K562 (cell line): ENCODE results near the gene KRTAP2-1. TPM values are rescaled to one million over a fixed set of nuclear protein-coding genes. Genes with fewer than 3 reads are reported as not detected.
"Not testable (repeated sequence)": the region's sequence is repeated elsewhere in the genome, so short reads cannot be mapped to it uniquely, and the experiment has no call there.

Source experiments
- ATAC-seq: fragments of 200-7000 bp; cut with Tn5 transposase; 3 replicates; pipeline ENCODE4 v1.9.1; 2020; ENCODE audit warnings: moderate library complexity
- BruUV-seq: library from RNA; stranded (reverse); fragments of 400-500 nt; replicated peaks from 2 replicates; lab custom pipeline; 2021; lab: Mats Ljungman, UMichigan
- CTCF ChIA-PET: fragments of 300-600 bp; formaldehyde crosslinking; extraction: SDS; loops from one replicate; lab custom pipeline; 2021; ENCODE audit warnings: low intra/inter-chr PET ratio; lab: Yijun Ruan, JAX
- POLR2A ChIA-PET: fragments of 300-600, 350-650 bp; sonication (Branson Sonifier 250); formaldehyde crosslinking; extraction: SDS; loops from one replicate; lab custom pipeline; 2021; ENCODE audit warnings: antibody characterized with exemption, inconsistent platforms; lab: Yijun Ruan, JAX
- DNase-seq, 4 experiments: peaks; one replicate each; pipeline versions ENCODE4 v3.0.0 to v3.0.0-alpha.2; 2011 to 2018; ENCODE audit warnings: low spot score in 3 of 4, mixed read lengths in 3 of 4; ENCODE audit errors: extremely low read depth in 1 of 4
- FAIRE-seq: peaks from 2 replicates; lab custom pipeline; 2011; peaks lifted over from hg19 to GRCh38; lab: Jason Lieb, UNC
- H2AFZ ChIP-seq: 2 replicates; pipeline ENCODE4 v1.6.0; 2011; ENCODE audit warnings: low read depth, low read length, control low read depth, inconsistent platforms
- H3K27ac ChIP-seq: fragments of 200-600 bp; 3 replicates; pipeline ENCODE4 v1.8.0; 2011; ENCODE audit warnings: low read depth, mild to moderate bottlenecking, control low read depth, inconsistent platforms, low read length, moderate library complexity, mixed read lengths; ENCODE audit errors: extremely low read depth
- H3K27me3 ChIP-seq, 2 experiments: fragments of 300-600 bp in 1 of 2; 2 replicates in 1 of 2; 3 replicates in 1 of 2; pipeline versions ENCODE4 v1.6.0 to v1.8.0; 2011; ENCODE audit warnings: inconsistent platforms in 2 of 2, low read length in 2 of 2, mild to moderate bottlenecking in 1 of 2, mixed read lengths in 1 of 2, moderate library complexity in 1 of 2; ENCODE audit not compliant: control insufficient read depth in 2 of 2, insufficient read depth in 2 of 2
- H3K36me3 ChIP-seq: fragments of 300-600 bp; 3 replicates; pipeline ENCODE4 v1.8.0; 2011; ENCODE audit warnings: mild to moderate bottlenecking, low read length, inconsistent platforms; ENCODE audit not compliant: control insufficient read depth, insufficient read depth
- H3K4me1 ChIP-seq, 2 experiments: fragments of 200-600 bp in 1 of 2; replicated peaks in 1 of 2; 2 replicates in 1 of 2; 3 replicates in 1 of 2; pipeline versions ENCODE4 v1.5.1 to v1.8.0; 2011; ENCODE audit warnings: inconsistent platforms in 2 of 2, low read length in 2 of 2, mild to moderate bottlenecking in 1 of 2, mixed read lengths in 1 of 2, moderate library complexity in 1 of 2; ENCODE audit not compliant: control insufficient read depth in 2 of 2, insufficient read depth in 2 of 2
- H3K4me2 ChIP-seq: 2 replicates; pipeline ENCODE4 v1.6.1; 2011; ENCODE audit warnings: low read length, control low read depth, inconsistent platforms, mixed read lengths; ENCODE audit not compliant: insufficient read depth
- H3K4me3 ChIP-seq: fragments of 200-600 bp; sonication (generic), shearing (Covaris generic); 2 replicates; pipeline ENCODE4 v1.5.1; 2016; ENCODE audit warnings: control low read depth, inconsistent platforms
- H3K79me2 ChIP-seq: fragments of 200-600 bp; 3 replicates; pipeline ENCODE4 v1.8.0; 2011; ENCODE audit warnings: low read length, inconsistent platforms; ENCODE audit not compliant: control insufficient read depth, insufficient read depth
- H3K9ac ChIP-seq, 2 experiments: 2 replicates each; pipeline versions ENCODE4 v1.6.0 to v1.6.1; 2011; ENCODE audit warnings: low read depth in 2 of 2, low read length in 2 of 2, control low read depth in 1 of 2, inconsistent platforms in 1 of 2, mild to moderate bottlenecking in 1 of 2, mixed read lengths in 1 of 2; ENCODE audit not compliant: insufficient read depth in 1 of 2
- H3K9me1 ChIP-seq: one replicate; pipeline ENCODE4 v1.6.0; 2011; ENCODE audit warnings: inconsistent platforms, mild to moderate bottlenecking, low read length, moderate library complexity; ENCODE audit not compliant: control insufficient read depth, insufficient read depth
- H3K9me3 ChIP-seq: replicated peaks from 2 replicates; pipeline ENCODE4 v1.5.1; 2011; ENCODE audit warnings: low read depth, low read length, inconsistent platforms; ENCODE audit not compliant: control insufficient read depth, insufficient read depth
- H4K20me1 ChIP-seq: replicated peaks from 2 replicates; pipeline ENCODE4 v1.6.1; 2011; ENCODE audit warnings: low read length, inconsistent platforms, mixed read lengths; ENCODE audit not compliant: control insufficient read depth, insufficient read depth
- ADNP ChIP-seq: fragments of 200-800 bp; sonication (Bioruptor generic); IDR thresholded peaks from 2 replicates; pipeline ENCODE4 v1.6.1; 2016; ENCODE audit warnings: missing genetic modification characterization, missing compliant biosample characterization
- HIVEP1 ChIP-seq: fragments of 250-450 bp; sonication (Bioruptor Pico); IDR thresholded peaks from 2 replicates; pipeline ENCODE4 v1.4.0; 2020; ENCODE audit warnings: mild to moderate bottlenecking
- MAFK ChIP-seq: IDR thresholded peaks from 2 replicates; pipeline ENCODE4 v1.6.1; 2011; ENCODE audit warnings: low read length, improper control_type of control experiment
- RBM39 ChIP-seq: fragments of 200-400 bp; formaldehyde crosslinking; optimal IDR thresholded peaks from 2 replicates; pipeline ENCODE3; 2018; ENCODE audit warnings: low read depth, low read length
- SRF ChIP-seq, 2 experiments: fragments of 250-450, 450-650 bp in 1 of 2; sonication (Bioruptor Pico) in 1 of 2; sonication (generic) in 1 of 2; formaldehyde crosslinking; IDR thresholded peaks; 2 replicates each; pipeline versions ENCODE4 v1.5.0 to v1.5.1; 2020 to 2022; ENCODE audit warnings: mild to moderate bottlenecking in 1 of 2, missing genetic modification reagents in 1 of 2
- TAL1 ChIP-seq: fragments of 450-650 bp; IDR thresholded peaks from 2 replicates; pipeline ENCODE4 v1.6.1; 2016; ENCODE audit warnings: mild to moderate bottlenecking
- ZNF124 ChIP-seq: sonication (generic); formaldehyde crosslinking; IDR thresholded peaks from 2 replicates; pipeline ENCODE4 v1.8.1; 2022; ENCODE audit warnings: missing genetic modification reagents
- WGBS: fragments of 100-300 bp; shearing (Covaris generic); methylation state at CpG from one replicate; pipeline ENCODE4 v1.1.6; 2016; ENCODE audit warnings: low coverage, mixed read lengths; ENCODE audit not compliant: insufficient coverage; ENCODE audit errors: missing lambda C conversion rate; 5-methylcytosine and 5-hydroxymethylcytosine counted together
- in situ Hi-C: fragments of 300-500 bp; cut with MboI; formaldehyde crosslinking; loops from 4 replicates; pipeline ENCODE4 v1.15.0; 2018; ENCODE audit warnings: inconsistent platforms, mixed read lengths
- intact Hi-C: fragments of 100-400 bp; cut with micrococcal nuclease; formaldehyde crosslinking; loops from 2 replicates; pipeline ENCODE4 v1.14.2; 2022
- polyA plus RNA-seq, 8 experiments: library from polyadenylated mRNA; depleted of rRNA in 4 of 8; stranded (reverse) in 5 of 8; unstranded in 3 of 8; fragments of >200 nt; fragmentation: Nextera tagmentation in 2 of 8; fragmentation: Illumina TruSeq in 1 of 8; extraction: Ambion mirVana in 2 of 8; extraction: Trizol in 1 of 8; gene quantifications; 2 replicates each; pipeline versions ENCODE4 v1.2.1 to v1.2.3, GENCODE V29; 2011 to 2014; ENCODE audit warnings: inconsistent platforms in 1 of 8, missing spikeins in 1 of 8
- total RNA-seq, 7 experiments: library from RNA; depleted of rRNA in 6 of 7; stranded (reverse); fragments of >200 nt in 6 of 7; fragmentation: Illumina TruSeq in 2 of 7; extraction: Trizol in 2 of 7; gene quantifications; 2 replicates each; pipeline versions ENCODE4 v1.2.1 to v1.2.3, GENCODE V29; 2011 to 2021; ENCODE audit warnings: low replicate concordance in 1 of 7

The KRTAP2-1 gene
- total and polyA plus RNA-seq, 9 of the 15 experiments (the other 6 are each of a cell fraction or from before 2014, with no cell fraction given) = not detected

DNA sequence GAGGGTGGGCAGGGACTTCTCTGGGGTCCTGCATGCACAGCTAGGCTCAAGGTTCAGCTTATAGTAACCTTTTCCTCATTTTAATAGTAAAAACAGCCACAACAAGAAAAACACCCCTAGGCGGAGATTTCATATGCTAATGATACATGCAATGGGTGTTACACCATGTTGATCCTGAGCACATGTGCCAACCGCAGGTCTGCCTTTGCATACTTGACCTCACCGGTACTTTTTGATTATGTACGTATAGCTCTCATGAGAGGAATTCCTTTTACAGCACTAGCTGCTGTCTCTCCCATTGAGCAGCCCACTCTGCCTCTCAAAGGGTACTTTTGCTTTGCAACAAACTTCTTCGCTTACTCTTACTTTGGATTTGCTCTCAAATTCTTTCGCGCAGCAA lies 48.9 kb upstream of the KRTAP2-1 start:
- ATAC-seq = no peak
- Histone ChIP-seq H3K4me3 (no peak overlapping the region), H3K9me1 (no peaks in the 10 kb centered on the region), H3K9ac (no peak overlapping the region), H3K4me1 (no peaks in the 10 kb centered on the region), H3K27ac (no peak overlapping the region), H3K4me2 (no peak overlapping the region), H3K9me3 (no peaks in the 10 kb centered on the region), H3K79me2 (no peaks in the 10 kb centered on the region), H2AFZ (no peak overlapping the region), H4K20me1 (no peaks in the 10 kb centered on the region), H3K36me3 (no peaks in the 10 kb centered on the region), H3K27me3 (peaks cover 0 to 7% of the 10 kb centered on the region in 2 experiments; a peak in 1 of 5 replicates)
- no peak for FAIRE-seq
- in situ Hi-C loops = no loop called here
- CTCF ChIA-PET = no interaction called here
- 14% methylated on average over 7 of the region's 7 CpGs for WGBS
- TF ChIP-seq RBM39 = no peak
- TF ChIP-seq ADNP (tag) = no peak
- TF ChIP-seq TAL1 = no peak
- no peak for TF ChIP-seq ZNF124
- no peak for TF ChIP-seq SRF (CRISPR knock-in tag; IDR thresholded peaks at IDR 0.05)
- no peak for TF ChIP-seq HIVEP1 (CRISPR knock-in tag)
- no peak for TF ChIP-seq MAFK
- no TSS peak for BruUV-seq
- POLR2A ChIA-PET = interaction anchor here (0.5 kb wide), 1 partner anchor 259 kb away, joined by 3 read pairs; no protein-coding TSS in a partner anchor
- DNase-seq = no peak
- intact Hi-C loops = no loop called here

GRCh38 chr17:41088760-41089352 lies 41.7 kb upstream of the KRTAP2-1 start:
- H3K27me3 ChIP-seq, H2AFZ ChIP-seq, POLR2A ChIA-PET, H3K9ac ChIP-seq, H3K79me2 ChIP-seq, intact Hi-C loops, H3K4me1 ChIP-seq, DNase-seq, CTCF ChIA-PET, ATAC-seq, FAIRE-seq, H3K9me1 ChIP-seq, H4K20me1 ChIP-seq, H3K4me3 ChIP-seq, H3K36me3 ChIP-seq, in situ Hi-C loops, H3K27ac ChIP-seq, H3K9me3 ChIP-seq, H3K4me2 ChIP-seq, BruUV-seq: not testable (repeated sequence)
- 0% methylated on average over 4 of the region's 4 CpGs for WGBS

DNA sequence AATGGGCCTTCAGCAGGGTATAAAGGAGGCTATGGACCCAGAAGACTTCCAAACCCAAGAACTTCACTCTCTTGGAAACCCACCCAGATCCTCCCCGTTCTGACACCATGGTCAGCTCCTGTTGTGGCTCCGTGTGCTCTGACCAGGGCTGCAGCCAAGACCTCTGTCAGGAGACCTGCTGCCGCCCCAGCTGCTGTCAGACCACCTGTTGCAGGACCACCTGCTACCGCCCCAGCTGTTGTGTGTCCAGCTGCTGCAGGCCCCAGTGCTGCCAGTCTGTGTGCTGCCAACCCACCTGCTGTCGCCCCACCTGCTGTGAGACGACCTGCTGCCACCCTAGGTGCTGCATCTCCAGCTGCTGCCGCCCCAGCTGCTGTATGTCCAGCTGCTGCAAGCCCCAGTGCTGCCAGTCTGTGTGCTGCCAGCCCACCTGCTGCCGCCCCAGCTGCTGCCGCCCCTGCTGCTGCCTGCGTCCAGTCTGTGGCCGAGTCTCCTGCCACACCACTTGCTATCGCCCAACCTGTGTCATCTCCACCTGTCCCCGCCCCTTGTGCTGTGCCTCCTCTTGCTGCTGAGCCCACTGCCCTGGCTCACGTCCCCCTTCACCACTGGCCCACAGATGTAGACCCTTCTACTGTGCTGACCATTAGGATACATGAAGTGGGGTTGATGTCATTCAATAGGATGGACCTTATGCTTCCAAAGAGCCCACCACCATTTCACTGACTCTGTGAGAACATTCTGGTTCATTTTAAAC lies 37.2 kb upstream of the KRTAP2-1 start, which contains the start of gene KRTAP4-7:
KRTAP4-7 (plus strand) TSS at position 51 of the 757 bp plus-strand sequence; CDS start at position 108, 57 bp downstream.
- H3K9me1 ChIP-seq, H2AFZ ChIP-seq, H3K36me3 ChIP-seq, intact Hi-C loops, H3K9ac ChIP-seq, CTCF ChIA-PET, DNase-seq, in situ Hi-C loops, H3K4me3 ChIP-seq, BruUV-seq, FAIRE-seq, ATAC-seq, H3K4me1 ChIP-seq, H3K79me2 ChIP-seq, H3K27me3 ChIP-seq, H4K20me1 ChIP-seq, POLR2A ChIA-PET, H3K4me2 ChIP-seq, H3K27ac ChIP-seq, H3K9me3 ChIP-seq: not testable (repeated sequence)
- 3% methylated on average over 9 of the region's 14 CpGs for WGBS
